Glutamatergic neuron (in vitro differentiated cells): Measurements from ENCODE around the gene DTNB. TPM values are rescaled to one million over a fixed set of nuclear protein-coding genes. Genes with fewer than 3 reads are reported as not detected.

Source experiments
- DNase-seq: peaks from one replicate; pipeline ENCODE4 v3.0.0; 2022
- H3K27ac Mint-ChIP-seq: one replicate; pipeline ENCODE4 v1.8.0; 2020; ENCODE audit warnings: mild to moderate bottlenecking, mixed read lengths, inconsistent platforms; ENCODE audit not compliant: unreplicated experiment
- H3K27me3 Mint-ChIP-seq: one replicate; pipeline ENCODE4 v1.8.0; 2020; ENCODE audit warnings: mild to moderate bottlenecking, moderate library complexity, mixed read lengths, inconsistent platforms; ENCODE audit not compliant: unreplicated experiment
- H3K36me3 Mint-ChIP-seq: one replicate; pipeline ENCODE4 v1.8.0; 2020; ENCODE audit warnings: mild to moderate bottlenecking, mixed read lengths, inconsistent platforms; ENCODE audit not compliant: unreplicated experiment
- H3K4me1 Mint-ChIP-seq: one replicate; pipeline ENCODE4 v1.8.0; 2020; ENCODE audit warnings: mild to moderate bottlenecking, low read depth, mixed read lengths, inconsistent platforms; ENCODE audit not compliant: unreplicated experiment
- H3K4me3 Mint-ChIP-seq: one replicate; pipeline ENCODE4 v1.8.0; 2020; ENCODE audit warnings: mild to moderate bottlenecking, mixed read lengths, inconsistent platforms; ENCODE audit not compliant: unreplicated experiment
- H3K9me3 Mint-ChIP-seq: one replicate; pipeline ENCODE4 v1.8.0; 2020; ENCODE audit warnings: mild to moderate bottlenecking, moderate library complexity, mixed read lengths, inconsistent platforms; ENCODE audit not compliant: unreplicated experiment
- CTCF ChIP-seq: fragments of 200-600 bp; sonication (generic); IDR thresholded peaks from one replicate; pipeline ENCODE4 v1.5.0; 2021; ENCODE audit not compliant: partially characterized antibody, unreplicated experiment
- total RNA-seq: library from RNA; stranded (reverse); fragmentation: NEBNext Ultra II Directional; extraction: Animal tissue kit (Norgen Biotek cat#: 25700); gene quantifications from one replicate; pipeline ENCODE4 v1.2.1, GENCODE V29; 2021; ENCODE audit not compliant: unreplicated experiment

Gene DTNB
- total RNA-seq, 1 donor from 2014 or later: 41.7 TPM

GRCh38 chr2:25566694-25567093 is 106.7 kb downstream of the DTNB start:
- Mint-ChIP-seq H3K4me3 (no peak overlapping the region), H3K4me1 (peaks cover 3% of the 10 kb centered on the region), H3K9me3 (peaks cover 2% of the 10 kb centered on the region), H3K27me3 (no peaks in the 10 kb centered on the region), H3K36me3 (no peaks in the 10 kb centered on the region), H3K27ac (no peak overlapping the region)
- TF ChIP-seq CTCF: no peak
- DNase-seq: no peak

- Mint-ChIP-seq H3K36me3 (no peaks in the 10 kb centered on the region), H3K27me3 (no peaks in the 10 kb centered on the region), H3K4me1 (peaks cover 3% of the 10 kb centered on the region), H3K27ac (no peak overlapping the region), H3K9me3 (peaks cover 2% of the 10 kb centered on the region), H3K4me3 (no peak overlapping the region)
- DNase-seq: no peak
- no peak for TF ChIP-seq CTCF
These were observed 107.3 kb downstream of the DTNB start for GRCh38 chr2:25566094-25566493.

DNA sequence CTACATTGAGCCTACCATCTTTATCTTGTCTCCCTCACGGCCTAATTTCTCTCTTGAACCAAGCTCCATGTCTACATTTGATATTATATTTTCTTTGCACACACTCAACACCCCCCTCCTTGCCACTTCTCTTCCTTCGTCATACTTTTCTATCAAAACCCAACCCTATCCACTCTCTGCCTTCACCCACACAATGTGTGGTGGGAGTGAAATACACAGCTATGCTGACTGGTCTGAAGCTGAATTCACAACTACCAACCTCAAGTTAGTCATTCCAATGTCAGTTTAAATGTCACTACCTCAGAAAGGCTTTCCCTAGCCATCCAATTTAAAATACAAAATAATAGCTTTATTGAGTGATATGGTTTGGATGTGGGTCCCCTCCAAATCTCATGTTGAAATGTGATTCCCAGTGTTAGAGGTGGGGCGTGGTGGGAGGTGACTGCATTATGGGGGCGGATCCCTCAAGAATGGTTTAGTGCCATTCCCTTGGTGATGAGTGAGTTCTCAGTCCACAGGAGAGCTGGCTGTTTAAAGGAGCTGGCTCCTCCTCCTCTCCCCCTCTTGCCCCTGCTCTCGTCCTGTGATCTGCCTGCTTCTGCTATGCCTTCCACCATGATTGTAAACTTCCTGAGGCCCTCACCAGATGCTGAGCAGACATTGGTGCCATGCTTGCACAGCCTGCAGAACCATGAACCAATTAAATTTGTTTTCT is 112.1 kb downstream of the DTNB start:
- peaks cover 7% of the 10 kb centered on the region for H3K36me3 Mint-ChIP-seq
- peaks cover 12% of the 10 kb centered on the region for H3K4me1 Mint-ChIP-seq
- no peak overlapping the region for H3K4me3 Mint-ChIP-seq
- no peak overlapping the region for H3K27ac Mint-ChIP-seq
- peaks cover 2% of the 10 kb centered on the region for H3K9me3 Mint-ChIP-seq
- DNase-seq: no peak
- no peak for TF ChIP-seq CTCF
- no peaks in the 10 kb centered on the region for H3K27me3 Mint-ChIP-seq

- no peak for DNase-seq
- no peak for TF ChIP-seq CTCF
- peaks cover 12% of the 10 kb centered on the region for H3K4me1 Mint-ChIP-seq
- H3K27me3 Mint-ChIP-seq: no peaks in the 10 kb centered on the region
- H3K36me3 Mint-ChIP-seq: peaks cover 7% of the 10 kb centered on the region
- H3K27ac Mint-ChIP-seq: no peak overlapping the region
- peaks cover 2% of the 10 kb centered on the region for H3K9me3 Mint-ChIP-seq
- no peak overlapping the region for H3K4me3 Mint-ChIP-seq
These were observed 114.2 kb downstream of the DTNB start for GRCh38 chr2:25559148-25559547.

DNA sequence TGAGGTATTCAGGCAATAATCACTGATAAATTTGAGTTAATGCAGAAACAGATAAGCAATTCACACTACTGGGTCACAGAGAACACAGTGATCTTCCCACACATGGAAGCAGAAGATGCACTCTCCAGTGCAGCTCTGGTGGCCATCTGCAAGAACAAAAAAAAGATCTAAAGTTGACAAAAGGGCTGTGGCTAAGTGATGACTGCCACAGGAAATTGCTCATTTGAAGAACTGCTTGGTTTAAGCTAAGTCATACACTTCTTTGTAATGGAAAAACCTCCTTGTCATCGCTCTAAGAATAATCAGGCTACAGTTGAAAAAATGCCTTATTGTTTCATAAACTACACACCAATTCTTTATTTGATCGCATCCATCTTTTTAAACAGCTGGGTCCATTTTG is 115.1 kb downstream of the DTNB start:
- no peak for DNase-seq
- Mint-ChIP-seq H3K4me1 (peaks cover 12% of the 10 kb centered on the region), H3K27me3 (no peaks in the 10 kb centered on the region), H3K27ac (no peak overlapping the region), H3K36me3 (peaks cover 7% of the 10 kb centered on the region), H3K4me3 (no peak overlapping the region), H3K9me3 (peaks cover 2% of the 10 kb centered on the region)
- no peak for TF ChIP-seq CTCF
